Activated naive CD8-positive, alpha-beta T cell treated with anti-CD3 and anti-CD28 coated beads, Interleukin-2, amount 10 ng/mL, durations not matched to agents 7 days and 5 days (primary cell): ENCODE results near the gene COG2. TPM values are rescaled to one million over a fixed set of nuclear protein-coding genes. Genes with fewer than 3 reads are reported as not detected.
"Not testable (repeated sequence)": the region's sequence is repeated elsewhere in the genome, so short reads cannot be mapped to it uniquely, and the experiment has no call there.

Experiments used
- ATAC-seq: fragments of 150-1000 bp; cut with Tn5 transposase; one replicate; pipeline ENCODE4 v1.10.0; 2021; ENCODE audit warnings: low read depth, moderate library complexity
- POLR2A ChIA-PET: fragments of 350-600 bp; sonication (Branson Sonifier 250); formaldehyde crosslinking; loops from one replicate; lab custom pipeline; 2021; ENCODE audit warnings: antibody characterized with exemption; lab: Charles Lee
- DNase-seq: peaks from one replicate; pipeline ENCODE4 v3.0.0; 2021
- H3K27ac Mint-ChIP-seq: one replicate; pipeline ENCODE4 v1.8.0; 2022; ENCODE audit warnings: mild to moderate bottlenecking, mixed read lengths
- H3K27me3 Mint-ChIP-seq: one replicate; pipeline ENCODE4 v1.8.0; 2022; ENCODE audit warnings: mild to moderate bottlenecking, moderate library complexity, mixed read lengths
- H3K36me3 Mint-ChIP-seq: one replicate; pipeline ENCODE4 v1.8.0; 2021; ENCODE audit warnings: mild to moderate bottlenecking, mixed read lengths
- H3K4me1 Mint-ChIP-seq: one replicate; pipeline ENCODE4 v1.8.0; 2021; ENCODE audit warnings: mixed read lengths
- H3K4me3 Mint-ChIP-seq: one replicate; pipeline ENCODE4 v1.8.0; 2022; ENCODE audit warnings: mild to moderate bottlenecking, moderate library complexity, mixed read lengths
- H3K9me3 Mint-ChIP-seq: one replicate; pipeline ENCODE4 v1.8.0; 2021; ENCODE audit warnings: mixed read lengths
- total RNA-seq, 2 experiments: library from RNA; stranded (reverse); gene quantifications; one replicate each; pipeline ENCODE4 v1.2.3, GENCODE V29; 2021

Gene COG2
- total RNA-seq, 2 experiments from 2014 or later: 30.0 to 31.1 TPM

DNA sequence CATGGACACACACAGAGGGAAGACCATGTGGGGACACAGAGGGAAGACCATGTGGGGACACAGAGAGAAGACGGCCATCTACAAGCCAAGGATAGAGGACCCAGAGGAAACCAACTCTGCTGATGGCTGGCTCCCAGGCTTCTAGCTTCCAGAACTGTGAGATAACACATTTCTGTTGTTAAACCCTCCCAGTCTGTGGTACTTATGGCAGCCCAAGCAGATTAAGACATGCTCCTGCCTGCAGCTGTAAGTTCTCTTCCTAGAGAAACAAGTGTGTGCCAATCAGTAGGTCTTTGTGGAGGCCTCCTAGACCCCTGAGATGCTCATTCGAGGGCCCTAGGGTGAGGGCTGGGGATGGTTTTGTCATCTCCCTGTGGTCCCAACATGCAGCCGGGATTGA lies 69.0 kb downstream of the COG2 start:
- Mint-ChIP-seq H3K27ac (no peak overlapping the region), H3K27me3 (peaks cover 23% of the 10 kb centered on the region), H3K9me3 (no peaks in the 10 kb centered on the region), H3K4me3 (no peak overlapping the region), H3K36me3 (no peaks in the 10 kb centered on the region), H3K4me1 (peaks cover 11% of the 10 kb centered on the region)
- DNase-seq: no peak
- POLR2A ChIA-PET: no interaction called here
- no peak for ATAC-seq

DNA sequence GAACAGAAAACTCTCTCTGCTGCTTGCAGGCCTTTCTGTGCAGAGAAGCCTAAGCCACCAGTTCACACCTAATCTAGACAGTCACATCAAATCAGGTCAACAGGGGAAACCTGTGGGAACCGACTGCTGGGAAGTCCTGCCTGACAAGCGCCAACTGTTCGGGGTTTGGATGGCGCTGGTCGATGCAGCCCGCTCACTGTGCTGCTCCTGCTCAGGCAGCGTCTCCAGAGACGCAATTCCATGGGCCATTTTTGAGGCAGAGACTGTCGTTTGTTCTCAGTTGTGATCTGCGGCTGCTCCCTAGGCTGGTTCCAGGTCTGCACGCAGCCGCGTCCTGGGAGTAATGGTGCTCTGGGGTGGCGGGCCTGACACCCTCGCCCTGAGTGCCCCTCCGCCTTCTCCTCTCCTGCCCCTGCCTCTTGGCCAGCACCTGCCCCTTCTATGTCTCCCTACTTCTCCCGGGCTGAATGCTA lies 70.2 kb downstream of the COG2 start:
- Mint-ChIP-seq H3K27ac (no peak overlapping the region), H3K4me3 (no peak overlapping the region), H3K27me3 (peaks cover 23% of the 10 kb centered on the region), H3K9me3 (peaks cover 2% of the 10 kb centered on the region), H3K4me1 (peaks cover 11% of the 10 kb centered on the region), H3K36me3 (no peaks in the 10 kb centered on the region)
- DNase-seq: no peak
- ATAC-seq: no peak
- POLR2A ChIA-PET: no interaction called here

- DNase-seq: no peak
- no peaks in the 10 kb centered on the region for H3K36me3 Mint-ChIP-seq
- no peak overlapping the region for H3K27ac Mint-ChIP-seq
- POLR2A ChIA-PET: no interaction called here
- peaks cover 2% of the 10 kb centered on the region for H3K9me3 Mint-ChIP-seq
- H3K4me1 Mint-ChIP-seq: peaks cover 6% of the 10 kb centered on the region
- peaks cover 19% of the 10 kb centered on the region for H3K27me3 Mint-ChIP-seq
- ATAC-seq: no peak
- H3K4me3 Mint-ChIP-seq: no peak overlapping the region
Measured at GRCh38 chr1:230713138-230713537, 70.9 kb downstream of the COG2 start.

DNA sequence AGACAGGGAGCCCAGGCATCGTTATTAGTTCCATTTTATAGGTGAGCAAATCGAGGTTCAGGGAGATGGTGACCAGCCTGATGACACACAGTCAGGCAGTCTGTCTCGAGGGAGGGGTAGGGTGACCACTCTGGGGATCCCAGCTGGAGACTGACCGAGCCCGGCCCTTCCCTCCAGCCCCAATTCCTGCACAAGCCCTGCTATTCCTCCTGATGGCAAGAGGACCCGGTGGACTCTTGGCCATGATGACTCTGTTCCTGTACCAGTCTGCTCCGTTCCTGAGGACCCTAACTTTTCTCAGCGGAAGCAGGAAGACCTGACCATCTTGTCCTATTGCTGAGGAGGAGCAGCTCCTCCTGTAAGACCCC lies 71.2 kb downstream of the COG2 start:
- no peak overlapping the region for H3K27ac Mint-ChIP-seq
- H3K36me3 Mint-ChIP-seq: no peaks in the 10 kb centered on the region
- H3K4me3 Mint-ChIP-seq: no peak overlapping the region
- peaks cover 2% of the 10 kb centered on the region for H3K9me3 Mint-ChIP-seq
- POLR2A ChIA-PET: no interaction called here
- ATAC-seq (no peak), DNase-seq (no peak)
- H3K4me1 Mint-ChIP-seq: peaks cover 2% of the 10 kb centered on the region
- peaks cover 17% of the 10 kb centered on the region for H3K27me3 Mint-ChIP-seq

DNA sequence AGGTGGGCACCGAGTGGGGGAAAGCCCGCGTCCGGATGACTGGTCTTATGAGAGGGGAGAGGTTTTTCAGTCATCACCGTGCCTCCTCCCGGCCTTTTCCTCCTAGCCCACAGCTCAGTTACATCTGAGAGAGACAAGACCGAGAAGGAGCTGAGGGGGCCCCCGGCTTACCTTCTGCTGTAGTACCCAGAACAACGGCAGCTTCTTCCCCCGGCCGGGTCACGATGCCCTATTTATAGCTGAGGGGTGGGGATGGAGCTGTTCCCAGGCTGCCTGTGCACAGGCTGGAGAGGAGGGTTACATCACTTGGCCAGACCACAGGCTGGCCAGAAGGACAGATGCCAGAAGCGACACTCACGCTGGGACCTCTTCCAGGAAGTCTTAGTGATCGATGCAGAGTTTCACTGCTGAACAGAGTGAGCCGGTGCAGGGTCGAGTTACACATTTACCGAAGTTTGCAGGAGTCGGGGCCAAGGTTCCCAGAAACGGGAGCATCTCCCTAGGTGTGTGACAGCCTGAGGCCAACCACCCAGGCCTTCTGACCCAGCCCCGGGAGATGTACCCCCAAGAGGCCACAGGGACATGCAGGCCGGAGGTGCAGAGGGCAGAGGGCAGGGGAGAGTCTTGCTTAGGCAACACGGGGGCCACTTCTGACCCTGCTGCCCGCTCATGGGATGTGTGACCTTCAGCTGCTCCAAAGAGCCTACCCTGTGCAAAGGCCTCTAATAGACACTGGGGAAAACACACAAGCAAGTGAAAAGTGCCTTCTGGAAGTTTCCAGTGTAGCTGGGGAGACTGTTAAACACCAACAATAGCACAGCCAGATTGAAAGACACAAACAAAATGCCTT lies 71.9 kb downstream of the COG2 start, which contains the start of gene AGT:
TSS of gene AGT (minus strand) at position 208 of the 850 bp plus-strand sequence. CDS start 3,299 bp downstream, outside the sequence.
- Mint-ChIP-seq H3K27me3 (peaks cover 15% of the 10 kb centered on the region), H3K36me3 (no peaks in the 10 kb centered on the region), H3K4me3 (no peak within 1 kb of the TSS), H3K4me1 (no peaks in the 10 kb centered on the region), H3K9me3 (peaks cover 2% of the 10 kb centered on the region), H3K27ac (no peak within 1 kb of the TSS)
- no peak for ATAC-seq
- POLR2A ChIA-PET: no interaction called here
- no peak for DNase-seq

- Mint-ChIP-seq H3K36me3 (no peaks in the 10 kb centered on the region), H3K4me3 (no peak overlapping the region), H3K4me1 (no peaks in the 10 kb centered on the region), H3K27ac (no peak overlapping the region), H3K9me3 (peaks cover 2% of the 10 kb centered on the region), H3K27me3 (peaks cover 15% of the 10 kb centered on the region)
- DNase-seq (no peak), ATAC-seq (no peak)
- POLR2A ChIA-PET: no interaction called here
Measured at GRCh38 chr1:230715510-230715909, 73.2 kb downstream of the COG2 start.

DNA sequence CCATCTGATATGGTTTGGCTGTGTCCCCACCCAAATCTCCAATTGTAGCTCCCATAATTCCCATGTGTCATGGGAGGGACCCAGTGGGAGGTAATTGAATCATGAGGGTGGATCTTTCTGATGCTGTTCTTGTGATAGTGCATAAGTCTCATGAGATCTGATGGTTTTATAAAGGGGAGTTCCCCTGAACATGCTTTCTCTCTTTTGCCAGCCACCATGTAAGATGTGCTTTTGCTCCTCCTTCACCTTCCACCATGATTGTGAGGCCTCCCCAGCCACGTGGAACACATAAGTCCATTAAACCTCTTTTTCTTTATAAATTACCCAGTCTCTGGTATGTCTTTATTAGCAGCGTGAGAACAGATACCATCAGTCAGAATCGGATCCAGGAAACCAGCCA lies 74.2 kb downstream of the COG2 start:
- H3K9me3 Mint-ChIP-seq, H3K36me3 Mint-ChIP-seq, H3K4me3 Mint-ChIP-seq, POLR2A ChIA-PET, H3K4me1 Mint-ChIP-seq, ATAC-seq, DNase-seq, H3K27ac Mint-ChIP-seq: not testable (repeated sequence)
- H3K27me3 Mint-ChIP-seq: peaks cover 15% of the 10 kb centered on the region

- DNase-seq (no peak), ATAC-seq (no peak)
- Mint-ChIP-seq H3K9me3 (peaks cover 6% of the 10 kb centered on the region), H3K36me3 (no peaks in the 10 kb centered on the region), H3K4me3 (no peak overlapping the region), H3K27me3 (peaks cover 15% of the 10 kb centered on the region), H3K27ac (no peak overlapping the region), H3K4me1 (no peaks in the 10 kb centered on the region)
- POLR2A ChIA-PET: no interaction called here
Measured at GRCh38 chr1:230717251-230717650, 75.0 kb downstream of the COG2 start.

DNA sequence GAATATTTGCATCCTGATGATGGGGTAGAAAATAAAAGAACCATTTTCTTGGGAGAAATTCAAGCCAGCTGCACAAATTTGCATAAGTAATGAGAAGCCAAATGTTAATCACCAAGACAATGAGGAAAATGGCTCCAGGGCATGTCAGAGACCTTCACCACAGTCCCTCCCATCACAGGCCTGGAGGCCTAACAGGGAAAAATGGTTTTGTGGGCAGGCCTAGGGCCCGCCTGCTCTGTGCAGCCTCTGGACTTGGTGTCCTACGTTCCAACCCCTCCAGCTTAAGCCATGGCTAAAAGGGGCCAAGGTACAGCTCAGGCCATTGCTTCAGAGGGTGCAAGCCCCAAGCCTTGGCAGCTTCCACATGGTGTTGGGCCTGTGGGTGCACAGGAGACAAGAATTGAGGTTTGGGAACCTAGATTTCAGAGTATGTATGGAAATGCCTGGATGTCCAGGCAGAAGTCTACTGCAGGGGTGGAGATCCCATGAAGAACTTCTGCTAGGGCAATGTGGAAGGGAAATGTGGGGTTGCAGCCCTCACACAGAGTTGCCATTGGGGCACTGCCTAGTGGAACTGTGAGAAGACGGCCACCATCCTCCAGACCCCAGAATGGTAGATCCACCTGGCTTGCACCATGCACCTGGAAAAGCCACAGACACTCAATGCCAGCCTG lies 79.7 kb downstream of the COG2 start:
- H3K4me3 Mint-ChIP-seq, H3K4me1 Mint-ChIP-seq, ATAC-seq, H3K36me3 Mint-ChIP-seq, H3K9me3 Mint-ChIP-seq, H3K27ac Mint-ChIP-seq, DNase-seq, POLR2A ChIA-PET: not testable (repeated sequence)
- H3K27me3 Mint-ChIP-seq: peaks cover 12% of the 10 kb centered on the region

DNA sequence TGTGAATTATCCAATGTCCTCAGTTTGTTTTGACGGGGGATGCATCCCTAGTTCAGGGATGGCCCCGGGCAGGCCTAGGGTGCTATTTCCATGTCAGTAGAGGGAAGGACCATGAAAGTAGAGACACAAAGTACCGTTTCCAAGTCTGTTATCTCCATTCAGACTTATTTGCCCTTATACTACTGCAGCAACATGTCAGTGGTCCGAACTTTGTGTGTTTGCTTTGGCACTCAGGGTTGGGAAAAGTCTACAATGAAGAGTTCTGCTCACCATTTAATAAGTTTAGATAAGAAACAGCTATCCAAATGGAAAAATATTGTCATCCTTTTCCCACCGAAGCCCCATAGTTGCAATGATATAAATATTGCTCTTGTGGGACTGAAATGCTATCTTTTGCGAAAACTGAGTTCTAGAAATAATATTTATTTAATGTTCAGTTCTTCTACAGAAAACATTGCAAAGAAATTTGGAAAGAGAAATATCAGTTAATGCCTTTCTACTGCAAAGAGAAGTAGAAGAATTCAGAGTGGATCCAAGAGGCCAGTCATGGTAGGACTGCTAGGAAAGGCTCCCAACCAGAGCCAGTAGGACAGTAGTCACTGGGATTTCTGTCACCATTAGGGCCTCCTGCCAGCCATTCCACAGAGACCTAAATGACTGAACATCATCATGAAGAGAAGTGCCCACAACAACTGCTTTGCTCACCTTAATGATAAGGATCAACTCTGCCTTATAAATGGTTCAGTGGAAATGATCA lies 83.2 kb downstream of the COG2 start:
- DNase-seq (no peak), ATAC-seq (no peak)
- Mint-ChIP-seq H3K27ac (no peak overlapping the region), H3K4me1 (no peaks in the 10 kb centered on the region), H3K4me3 (no peak overlapping the region), H3K27me3 (peaks cover 18% of the 10 kb centered on the region), H3K36me3 (no peaks in the 10 kb centered on the region), H3K9me3 (peaks cover 4% of the 10 kb centered on the region)
- POLR2A ChIA-PET: no interaction called here

GRCh38 chr1:230728710-230729392 lies 86.6 kb downstream of the COG2 start:
- Mint-ChIP-seq H3K4me1 (no peaks in the 10 kb centered on the region), H3K9me3 (no peaks in the 10 kb centered on the region), H3K27me3 (peaks cover 18% of the 10 kb centered on the region), H3K36me3 (no peaks in the 10 kb centered on the region), H3K27ac (no peak overlapping the region), H3K4me3 (no peak overlapping the region)
- ATAC-seq (no peak), DNase-seq (no peak)
- POLR2A ChIA-PET: no interaction called here

DNA sequence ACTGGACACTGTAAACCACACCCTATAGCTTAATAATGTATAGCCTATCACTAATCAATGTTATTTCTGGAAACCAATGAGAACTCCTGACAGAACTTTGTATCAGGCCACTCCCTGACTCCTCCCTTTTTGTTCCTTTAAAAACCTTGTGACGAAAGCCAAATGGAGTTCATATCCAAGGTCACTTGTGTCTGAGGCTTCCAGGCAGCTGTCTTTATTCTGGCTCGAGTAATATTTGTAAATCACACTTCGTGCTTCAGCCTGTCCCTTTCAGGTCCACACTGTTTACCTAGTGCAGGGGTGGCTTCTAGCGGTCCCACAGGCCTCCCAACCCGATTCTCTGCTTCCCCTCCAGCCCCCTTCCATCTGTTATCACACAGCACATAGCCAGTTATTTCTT lies 88.7 kb downstream of the COG2 start:
- POLR2A ChIA-PET: no interaction called here
- ATAC-seq: no peak

GRCh38 chr1:230735447-230735846 lies 93.2 kb downstream of the COG2 start:
- POLR2A ChIA-PET: no interaction called here
- ATAC-seq (no peak), DNase-seq (no peak)
- Mint-ChIP-seq H3K27me3 (peaks cover 9% of the 10 kb centered on the region), H3K9me3 (peaks cover 1% of the 10 kb centered on the region), H3K4me3 (no peak overlapping the region), H3K4me1 (no peaks in the 10 kb centered on the region), H3K36me3 (no peaks in the 10 kb centered on the region), H3K27ac (no peak overlapping the region)

More for the DNA sequence above, 88.7 kb downstream of the COG2 start:
- peaks cover 18% of the 10 kb centered on the region for H3K27me3 Mint-ChIP-seq
- H3K36me3 Mint-ChIP-seq: no peaks in the 10 kb centered on the region
- H3K9me3 Mint-ChIP-seq: no peaks in the 10 kb centered on the region
- no peak overlapping the region for H3K27ac Mint-ChIP-seq
- no peaks in the 10 kb centered on the region for H3K4me1 Mint-ChIP-seq
- no peak overlapping the region for H3K4me3 Mint-ChIP-seq
- DNase-seq: no peak
